HCT116 (cell line): ENCODE data around the gene ELAVL1. TPM values are rescaled to one million over a fixed set of nuclear protein-coding genes. Genes with fewer than 3 reads are reported as not detected.

Source experiments
- ATAC-seq: fragments of 200-7000 bp; cut with Tn5 transposase; 2 replicates; pipeline ENCODE4 v1.9.1; 2020; ENCODE audit warnings: mild to moderate bottlenecking, moderate library complexity
- BruUV-seq: library from RNA; stranded (reverse); fragments of 400-500 nt; replicated peaks from 2 replicates; lab custom pipeline; 2021; lab: Mats Ljungman, UMichigan
- CTCF ChIA-PET: fragments of 300-600 bp; sonication (Branson Sonifier 250); formaldehyde crosslinking; loops from one replicate; lab custom pipeline; 2021; ENCODE audit warnings: antibody characterized with exemption; lab: Charles Lee
- POLR2A ChIA-PET: fragments of 300-600, 350-600 bp; sonication (Branson Sonifier 250); formaldehyde crosslinking; loops from one replicate; lab custom pipeline; 2021; ENCODE audit warnings: antibody characterized with exemption; lab: Charles Lee
- RAD21 ChIA-PET, 2 experiments: fragments of 300-600 bp; sonication (Branson Sonifier 250); formaldehyde crosslinking; loops; one replicate each; lab custom pipeline; 2023; ENCODE audit warnings: low total read pairs in 2 of 2; ENCODE audit not compliant: uncharacterized antibody in 2 of 2, unreplicated experiment in 2 of 2, low non-redundant PET in 1 of 2; lab: Charles Lee
- DNase-seq: peaks from one replicate; pipeline ENCODE4 v3.0.0-alpha.2; 2010; ENCODE audit warnings: low read depth, low spot score
- H2AFZ ChIP-seq: fragments of 200-600 bp; shearing (Covaris generic), sonication (generic); 2 replicates; pipeline ENCODE4 v1.6.1; 2017; ENCODE audit warnings: low read depth, mixed run types, mixed read lengths, antibody characterized with exemption, low read length; ENCODE audit not compliant: poor library complexity, severe bottlenecking
- H3K27ac ChIP-seq: 2 replicates; pipeline ENCODE4 v1.5.1; 2012; ENCODE audit warnings: low read depth, low read length
- H3K27me3 ChIP-seq: fragments of 200-600 bp; sonication (generic); 2 replicates; pipeline ENCODE4 v1.6.1; 2016; ENCODE audit warnings: mixed run types, low read length, mixed read lengths; ENCODE audit not compliant: insufficient read depth
- H3K36me3 ChIP-seq, 2 experiments: fragments of 200-500 bp in 1 of 2; fragments of 200-600 bp in 1 of 2; sonication (Bioruptor generic) in 1 of 2; sonication (generic) in 1 of 2; 2 replicates each; pipeline versions ENCODE4 v1.5.1 to v1.6.1; 2014 to 2016; ENCODE audit warnings: low read length in 2 of 2, inconsistent platforms in 1 of 2, mixed read lengths in 1 of 2, mixed run types in 1 of 2; ENCODE audit not compliant: insufficient read depth in 2 of 2, control insufficient read depth in 1 of 2
- H3K4me1 ChIP-seq, 2 experiments: fragments of 200-600 bp in 1 of 2; sonication (generic) in 1 of 2; 2 replicates each; pipeline versions ENCODE4 v1.5.1 to v1.6.1; 2012 to 2017; ENCODE audit warnings: low read length in 2 of 2, inconsistent platforms in 1 of 2, mild to moderate bottlenecking in 1 of 2, mixed read lengths in 1 of 2, mixed run types in 1 of 2, moderate library complexity in 1 of 2; ENCODE audit not compliant: insufficient read depth in 2 of 2, control insufficient read depth in 1 of 2
- H3K4me2 ChIP-seq: fragments of 200-600 bp; sonication (generic); 2 replicates; pipeline ENCODE4 v1.6.1; 2017; ENCODE audit warnings: mixed run types, low read length, mixed read lengths
- H3K4me3 ChIP-seq, 2 experiments: fragments of 200-600 bp in 1 of 2; sonication (generic) in 1 of 2; replicated peaks in 1 of 2; 2 replicates each; pipeline ENCODE4 v1.5.1; 2011 to 2016; ENCODE audit warnings: low read length in 2 of 2, control low read depth in 1 of 2, low read depth in 1 of 2, mild to moderate bottlenecking in 1 of 2, mixed read lengths in 1 of 2, mixed run types in 1 of 2
- H3K79me2 ChIP-seq: fragments of 200-600 bp; sonication (generic); 2 replicates; pipeline ENCODE4 v1.6.1; 2017; ENCODE audit warnings: mild to moderate bottlenecking, mixed run types, low read length, moderate library complexity, mixed read lengths; ENCODE audit not compliant: insufficient read depth
- H3K9ac ChIP-seq: fragments of 200-600 bp; sonication (generic); 2 replicates; pipeline ENCODE4 v1.6.1; 2016; ENCODE audit warnings: low read length, mixed read lengths
- H3K9me2 ChIP-seq: fragments of 200-600 bp; sonication (generic), shearing (Covaris generic); 2 replicates; pipeline ENCODE4 v1.6.1; 2017; ENCODE audit warnings: mixed run types, mild to moderate bottlenecking, moderate library complexity; ENCODE audit not compliant: insufficient read depth
- H3K9me3 ChIP-seq, 2 experiments: fragments of 200-500 bp in 1 of 2; fragments of 200-600 bp in 1 of 2; sonication (Bioruptor generic) in 1 of 2; sonication (generic) in 1 of 2; 2 replicates each; pipeline ENCODE4 v1.6.1; 2014 to 2017; ENCODE audit warnings: low read length in 2 of 2, mixed read lengths in 2 of 2, inconsistent platforms in 1 of 2, low read depth in 1 of 2, mild to moderate bottlenecking in 1 of 2, mixed run types in 1 of 2, moderate library complexity in 1 of 2; ENCODE audit not compliant: control insufficient read depth in 1 of 2, insufficient read depth in 1 of 2
- H4K20me1 ChIP-seq: fragments of 200-600 bp; sonication (generic), shearing (Covaris generic); 2 replicates; pipeline ENCODE4 v1.6.1; 2017; ENCODE audit warnings: mixed run types, mild to moderate bottlenecking, moderate library complexity; ENCODE audit not compliant: insufficient read depth
- CBX3 ChIP-seq: IDR thresholded peaks from 2 replicates; pipeline ENCODE4 v1.6.1; 2012; ENCODE audit warnings: low read depth
- CEBPB ChIP-seq: IDR thresholded peaks from 2 replicates; pipeline ENCODE4 v1.6.1; 2012; ENCODE audit warnings: low read depth
- CTCF ChIP-seq, 3 experiments: fragments of 200-600 bp in 1 of 3; sonication (generic) in 1 of 3; IDR thresholded peaks in 2 of 3; conservative IDR thresholded peaks in 1 of 3; 2 replicates each; pipeline ENCODE4 v1.5.1; 2012 to 2017; ENCODE audit warnings: low read depth in 2 of 3, low read length in 2 of 3, antibody characterized with exemption in 1 of 3, borderline replicate concordance in 1 of 3, control low read depth in 1 of 3, mild to moderate bottlenecking in 1 of 3, mixed read lengths in 1 of 3, mixed run types in 1 of 3, moderate library complexity in 1 of 3; ENCODE audit not compliant: insufficient read depth in 1 of 3
- EZH2 ChIP-seq: fragments of 200-600 bp; sonication (generic); IDR thresholded peaks from 2 replicates; pipeline ENCODE4 v1.6.1; 2017; ENCODE audit warnings: antibody characterized with exemption, mixed run types
- EZH2phosphoT487 ChIP-seq: fragments of 200-600 bp; IDR thresholded peaks from 2 replicates; pipeline ENCODE4 v1.6.1; 2018; ENCODE audit warnings: antibody characterized with exemption, borderline replicate concordance
- FOSL1 ChIP-seq: IDR thresholded peaks from 2 replicates; pipeline ENCODE4 v1.6.1; 2012; ENCODE audit warnings: low read depth
- JUND ChIP-seq: IDR thresholded peaks from 2 replicates; pipeline ENCODE4 v1.6.1; 2012
- MAX ChIP-seq: IDR thresholded peaks from 2 replicates; pipeline ENCODE4 v1.6.1; 2012
- POLR2AphosphoS5 ChIP-seq: IDR thresholded peaks from 2 replicates; pipeline ENCODE4 v1.6.1; 2011; ENCODE audit warnings: mild to moderate bottlenecking, low read depth, low read length, moderate library complexity
- RAD21 ChIP-seq: IDR thresholded peaks from 2 replicates; pipeline ENCODE4 v1.6.1; 2012; ENCODE audit warnings: low read depth, mild to moderate bottlenecking
- REST ChIP-seq: IDR thresholded peaks from 2 replicates; pipeline ENCODE4 v1.6.1; 2012; ENCODE audit warnings: low read depth
- SIN3A ChIP-seq: IDR thresholded peaks from 2 replicates; pipeline ENCODE4 v1.6.1; 2012; ENCODE audit warnings: low read depth
- SP1 ChIP-seq: IDR thresholded peaks from 2 replicates; pipeline ENCODE4 v1.6.1; 2012; ENCODE audit warnings: low read depth
- TCF7L2 ChIP-seq: IDR thresholded peaks from 2 replicates; pipeline ENCODE4 v1.7.0; 2011; ENCODE audit warnings: borderline replicate concordance, inconsistent platforms; ENCODE audit not compliant: insufficient read depth, insufficient read length; ENCODE audit errors: extremely low read depth
- YY1 ChIP-seq: IDR thresholded peaks from 2 replicates; pipeline ENCODE4 v1.6.1; 2011; ENCODE audit warnings: low read length, low read depth, moderate library complexity, mild to moderate bottlenecking; ENCODE audit not compliant: insufficient replicate concordance; ENCODE audit errors: extremely low read depth
- ZBTB33 ChIP-seq: IDR thresholded peaks from 2 replicates; pipeline ENCODE4 v1.6.1; 2011; ENCODE audit warnings: mild to moderate bottlenecking, low read length, moderate library complexity; ENCODE audit not compliant: insufficient replicate concordance; ENCODE audit errors: extremely low read depth
- ZFX ChIP-seq: fragments of 450-650 bp; IDR thresholded peaks from 2 replicates; pipeline ENCODE4 v1.6.1; 2017
- ZNF274 ChIP-seq: fragments of 200-500 bp; sonication (Bioruptor generic); IDR thresholded peaks from 2 replicates; pipeline ENCODE4 v1.6.1; 2014; ENCODE audit warnings: mild to moderate bottlenecking, low read depth, low read length, inconsistent platforms
- intact Hi-C: fragments of 100-400 bp; cut with micrococcal nuclease; formaldehyde crosslinking; loops from 2 replicates; pipeline ENCODE4 v1.10.0; 2022
- total RNA-seq: library from RNA; stranded (reverse); gene quantifications from one replicate; pipeline ENCODE4 v1.2.1, GENCODE V29; 2021; ENCODE audit not compliant: unreplicated experiment

The ELAVL1 gene
- total RNA-seq, 1 experiment from 2014 or later = 134 TPM

DNA sequence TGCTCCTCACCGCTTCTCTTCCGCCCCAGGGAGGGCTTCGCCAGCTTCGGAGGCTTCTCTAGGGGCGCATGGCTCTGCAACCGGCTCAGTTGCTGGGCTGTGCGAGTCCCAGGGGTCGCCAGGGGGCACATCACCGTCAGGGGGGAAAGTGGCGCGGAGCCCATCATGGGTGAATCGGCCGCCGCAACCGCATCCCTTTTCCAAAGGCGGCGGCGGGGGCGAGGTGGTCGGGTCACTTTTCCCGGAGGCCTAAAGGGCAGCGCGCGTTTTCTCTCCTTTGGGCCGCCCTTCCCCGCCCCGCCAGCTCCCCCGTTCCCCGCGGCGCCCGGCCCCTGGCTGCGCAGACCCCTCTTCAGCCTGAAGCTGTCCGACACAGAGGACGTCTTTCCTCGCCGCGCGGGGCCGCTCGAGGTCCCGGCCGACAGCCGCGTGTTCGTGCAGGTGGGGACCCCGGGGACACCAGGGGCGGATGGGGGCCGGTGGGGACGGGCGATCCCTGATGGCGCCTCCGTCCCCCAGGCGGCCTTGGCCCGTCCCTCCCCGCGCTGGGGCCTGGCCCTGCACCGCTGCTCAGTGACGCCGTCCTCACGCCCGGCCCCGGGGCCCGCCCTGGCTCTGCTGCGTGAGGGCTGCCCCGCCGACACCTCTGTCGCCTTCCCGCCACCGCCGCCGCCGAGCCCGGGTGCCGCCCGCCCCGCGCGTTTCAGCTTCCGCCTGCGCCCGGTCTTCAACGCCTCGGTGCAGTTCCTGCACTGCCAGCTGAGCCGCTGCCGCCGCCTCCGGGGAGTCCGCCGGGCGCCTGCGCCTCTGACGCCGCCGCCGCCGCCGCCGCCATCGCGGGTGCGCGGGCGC is 89.1 kb downstream of the ELAVL1 start:
- ChIA-PET RAD21 (no interaction called here), POLR2A (interaction anchor here (1.7 kb wide), 1 partner anchor 13 kb away, joined by 6 read pairs; the partner anchor contains the start of gene MAP2K7), CTCF (interaction anchor here (1.0 to 1.3 kb wide), 2 partner anchors 13 to 86 kb away, joined by 4 to 6 read pairs; partner anchors contain the start of gene MAP2K7)
- ATAC-seq (peak; percentile 15), DNase-seq (no peak)
- no peaks in the 10 kb centered on the region for H3K9me3 ChIP-seq
- no TSS peak for BruUV-seq
- H3K4me2 ChIP-seq = peak overlapping the region; percentile 91
- H3K4me3 ChIP-seq = peak overlapping the region; percentile 66 to 74
- H3K27me3 ChIP-seq = no peaks in the 10 kb centered on the region
- H3K27ac ChIP-seq = peak overlapping the region; percentile 89
- H4K20me1 ChIP-seq = no peaks in the 10 kb centered on the region
- peaks cover 16 to 52% of the 10 kb centered on the region in 2 experiments; a peak in 3 of 4 replicates for H3K4me1 ChIP-seq
- no peaks in the 10 kb centered on the region for H3K9me2 ChIP-seq
- H3K9ac ChIP-seq = peak overlapping the region; percentile 89
- peak overlapping the region; percentile 14 for H2AFZ ChIP-seq
- intact Hi-C loops = no loop called here
- H3K79me2 ChIP-seq = peaks cover 10% of the 10 kb centered on the region; the same call in 1 of the 2 replicates
- peaks cover 3 to 6% of the 10 kb centered on the region in 2 experiments; a peak in 3 of 4 replicates for H3K36me3 ChIP-seq
- peak; percentile 6 for TF ChIP-seq POLR2AphosphoS5
- TF ChIP-seq MAX = peak; percentile 72; the same call in 1 of the 2 replicates
- TF ChIP-seq TCF7L2 = peak; percentile 29
- TF ChIP-seq SIN3A = no peak
- TF ChIP-seq FOSL1 = no peak
- no peak for TF ChIP-seq CTCF (IDR thresholded peaks at IDR 0.05 in 2 of 3, conservative IDR thresholded peaks at IDR 0.05 in 1 of 3; ENCODE audit: borderline replicate concordance in 1 of 3, insufficient read depth in 1 of 3, low read depth in 2 of 3, low read length in 2 of 3)
- no peak for TF ChIP-seq JUND
- TF ChIP-seq ZNF274 = no peak
- no peak for TF ChIP-seq EZH2phosphoT487
- no peak for TF ChIP-seq EZH2
- no peak for TF ChIP-seq ZBTB33
- no peak for TF ChIP-seq YY1
- TF ChIP-seq CEBPB = no peak
- TF ChIP-seq ZFX = peak; percentile 82; the same call in 1 of the 2 replicates
- no peak for TF ChIP-seq RAD21
- no peak for TF ChIP-seq SP1
- no peak for TF ChIP-seq CBX3
- no peak for TF ChIP-seq REST
